Heart right ventricle (tissue), 16 donors: ENCODE measurements around the gene RHOH. TPM values are rescaled to one million over a fixed set of nuclear protein-coding genes. Genes with fewer than 3 reads are reported as not detected.

ENCODE experiments used
- ATAC-seq, 8 donors: fragments of 200-7000 bp; cut with Tn5 transposase; one replicate each; pipeline ENCODE4 v1.9.1; 2020; ENCODE audit warnings: mild to moderate bottlenecking in 8 of 8, moderate library complexity in 8 of 8, moderate number of reproducible peaks in 1 of 8
- DNase-seq, 2 donors: peaks; one replicate each; pipeline ENCODE4 v3.0.0-alpha.2; 2020
- H3K27ac ChIP-seq, 10 donors: fragments of 200-600 bp; sonication (generic) in 2 of 10; one replicate each; pipeline versions ENCODE4 v1.5.0 to v1.8.0; 2020 to 2022; ENCODE audit warnings: mild to moderate bottlenecking in 3 of 10
- H3K27me3 ChIP-seq, 7 donors: fragments of 200-600 bp; one replicate each; pipeline ENCODE4 v1.8.0; 2021 to 2022; ENCODE audit warnings: mild to moderate bottlenecking in 2 of 7
- H3K36me3 ChIP-seq, 9 donors: fragments of 200-600 bp; sonication (generic) in 1 of 9; one replicate each; pipeline versions ENCODE4 v1.5.0 to v1.8.0; 2020 to 2022; ENCODE audit warnings: mild to moderate bottlenecking in 2 of 9
- H3K4me1 ChIP-seq, 9 donors: fragments of 200-600 bp; sonication (generic) in 1 of 9; one replicate each; pipeline versions ENCODE4 v1.5.0 to v1.8.0; 2020 to 2022; ENCODE audit warnings: mild to moderate bottlenecking in 4 of 9
- H3K4me3 ChIP-seq, 10 donors: fragments of 200-600 bp; sonication (generic) in 2 of 10; one replicate each; pipeline versions ENCODE4 v1.5.0 to v1.8.0; 2020 to 2022; ENCODE audit warnings: mild to moderate bottlenecking in 7 of 10, moderate library complexity in 2 of 10
- H3K9me3 ChIP-seq, 11 donors: fragments of 200-600 bp in 10 of 11; sonication (generic) in 2 of 11; one replicate each; pipeline versions ENCODE4 v1.5.0 to v1.8.0; 2013 to 2022; ENCODE audit warnings: mild to moderate bottlenecking in 2 of 11, control low read depth in 1 of 11, moderate library complexity in 1 of 11
- WGBS, 2 donors: extraction: QIAGEN DNeasy Blood & Tissue Kit; methylation state at CpG; one replicate each; pipeline ENCODE4 v1.1.7; 2013; ENCODE audit warnings: inconsistent platforms in 1 of 2; 5-methylcytosine and 5-hydroxymethylcytosine counted together
- intact Hi-C, 10 donors: fragments of 100-400 bp; cut with DNase I; formaldehyde crosslinking; loops; one replicate each; pipeline versions ENCODE4 v1.11.1 to v1.14.2; 2022
- polyA plus RNA-seq, 2 donors: library from polyadenylated mRNA; stranded (reverse); fragments of 200-250 nt; gene quantifications; one replicate each; pipeline ENCODE4 v1.2.3, GENCODE V29; 2013
- total RNA-seq, 10 donors: library from RNA; stranded (reverse); fragmentation: NEBNext Ultra II Directional in 3 of 10; extraction: Animal tissue kit (Norgen Biotek cat#: 25700) in 3 of 10; gene quantifications; one replicate each; pipeline versions ENCODE4 v1.2.1 to v1.2.4, GENCODE V29; 2021 to 2023
- TF ChIP-seq, protein P1 (sequence below), 9 donors: fragments of 200-600 bp; sonication (generic) in 2 of 9; IDR thresholded peaks; one replicate each; pipeline versions ENCODE4 v1.5.0 to v1.8.0; 2021 to 2022; ENCODE audit warnings: antibody characterized with exemption in 9 of 9, mild to moderate bottlenecking in 5 of 9, moderate library complexity in 1 of 9
- donor health status: Arrhythmogenic right ventricular cardiomyopathy.
- donor health status: ischemic (EF 13 %, LVEDD 7.1; RV severe dilation, severe dysfunction).
- donor health status: healthy with polysubstance abuse.
- donor health status: DM: no; HTN: yes; CAD: no.
- donor health status: DM: no; HTN: no; CAD: no.
- donor health status: ischemic (EF 25% LVEDD 6.9; RV normal size, moderate dysfunction).
- donor health status: ischemic (EF 25% LVEDD 5.7; RV mildly dilated, moderate dysfunction).
- donor health status: healthy.
- donor health status: DM: yes; HTN: yes; CAD: no.
- donor health status: Ischemic cardiomyopathy.
- donor health status: ischemic (EF 35%, LVEDD 5.7; RV mildly dilated, moderate dysfunction).
- donor health status: nonischemic (EF 11% LVEDD 7.7; RV severe dilation, severe dysfunction).
- donor health status: DM: yes; HTN: yes; CAD: no.
- donor health status: PGD.
- donor health status: ischemic (EF 29% LVEDD 5.4; RV normal size, mild dysfunction).
- donor health status: nonischemic (EF 23%, LVEDD 6.1; RV moderate dilation, normal function).

RHOH gene
- total and polyA plus RNA-seq, 12 donors, result 0.11 to 7.2 (median 0.38) TPM; not detected in 2

DNA sequence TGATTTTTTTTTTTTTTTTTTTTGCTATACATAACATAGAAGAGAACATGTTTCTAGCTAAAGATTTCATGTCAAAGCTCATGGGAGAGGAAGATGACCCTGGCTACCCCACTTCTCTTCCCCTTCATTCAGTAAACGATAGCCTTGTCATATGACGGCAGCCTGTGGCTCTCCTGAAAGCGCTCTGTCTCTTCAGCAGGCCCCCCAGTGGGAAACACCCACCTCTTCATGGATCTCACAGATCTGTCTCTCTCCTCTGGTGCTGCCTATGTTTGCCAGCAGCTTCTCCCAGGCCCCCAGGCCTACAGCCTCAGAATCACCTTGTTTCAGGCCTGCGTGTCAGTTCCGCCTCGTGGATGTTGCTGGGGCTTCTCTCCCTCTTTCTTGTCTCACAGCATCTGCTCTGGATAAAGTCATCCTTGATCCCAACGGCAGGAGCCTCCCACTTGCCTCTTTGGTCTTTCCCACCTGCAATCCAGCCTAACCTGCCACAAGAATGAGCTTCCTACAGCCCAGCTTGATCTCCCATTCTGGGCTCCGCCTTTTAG, 34.6 kb downstream of the RHOH start:
- H3K36me3 ChIP-seq, result no peaks in the 10 kb centered on the region
- H3K27ac ChIP-seq, result peak overlapping the region in 1 of 10 donors; percentile 71
- DNase-seq (no peak), ATAC-seq (no peak)
- H3K9me3 ChIP-seq, result no peaks in the 10 kb centered on the region
- TF ChIP-seq, protein P1, sequence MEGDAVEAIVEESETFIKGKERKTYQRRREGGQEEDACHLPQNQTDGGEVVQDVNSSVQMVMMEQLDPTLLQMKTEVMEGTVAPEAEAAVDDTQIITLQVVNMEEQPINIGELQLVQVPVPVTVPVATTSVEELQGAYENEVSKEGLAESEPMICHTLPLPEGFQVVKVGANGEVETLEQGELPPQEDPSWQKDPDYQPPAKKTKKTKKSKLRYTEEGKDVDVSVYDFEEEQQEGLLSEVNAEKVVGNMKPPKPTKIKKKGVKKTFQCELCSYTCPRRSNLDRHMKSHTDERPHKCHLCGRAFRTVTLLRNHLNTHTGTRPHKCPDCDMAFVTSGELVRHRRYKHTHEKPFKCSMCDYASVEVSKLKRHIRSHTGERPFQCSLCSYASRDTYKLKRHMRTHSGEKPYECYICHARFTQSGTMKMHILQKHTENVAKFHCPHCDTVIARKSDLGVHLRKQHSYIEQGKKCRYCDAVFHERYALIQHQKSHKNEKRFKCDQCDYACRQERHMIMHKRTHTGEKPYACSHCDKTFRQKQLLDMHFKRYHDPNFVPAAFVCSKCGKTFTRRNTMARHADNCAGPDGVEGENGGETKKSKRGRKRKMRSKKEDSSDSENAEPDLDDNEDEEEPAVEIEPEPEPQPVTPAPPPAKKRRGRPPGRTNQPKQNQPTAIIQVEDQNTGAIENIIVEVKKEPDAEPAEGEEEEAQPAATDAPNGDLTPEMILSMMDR (IDR thresholded peaks at IDR 0.05), result no peak
- no peaks in the 10 kb centered on the region for H3K27me3 ChIP-seq
- peak overlapping the region in 1 of 10 donors; percentile 1 for H3K4me3 ChIP-seq
- 80 to 84% methylated on average over 8 of the region's 8 CpGs for WGBS, 2 donors
- intact Hi-C loops, result loop anchor here in 1 of 10 donors (10.0 kb wide), 1 partner anchor 63 kb away; no protein-coding TSS in a partner anchor
- peaks cover 0 to 43% (median 0%) of the 10 kb centered on the region in 9 donors for H3K4me1 ChIP-seq

DNA sequence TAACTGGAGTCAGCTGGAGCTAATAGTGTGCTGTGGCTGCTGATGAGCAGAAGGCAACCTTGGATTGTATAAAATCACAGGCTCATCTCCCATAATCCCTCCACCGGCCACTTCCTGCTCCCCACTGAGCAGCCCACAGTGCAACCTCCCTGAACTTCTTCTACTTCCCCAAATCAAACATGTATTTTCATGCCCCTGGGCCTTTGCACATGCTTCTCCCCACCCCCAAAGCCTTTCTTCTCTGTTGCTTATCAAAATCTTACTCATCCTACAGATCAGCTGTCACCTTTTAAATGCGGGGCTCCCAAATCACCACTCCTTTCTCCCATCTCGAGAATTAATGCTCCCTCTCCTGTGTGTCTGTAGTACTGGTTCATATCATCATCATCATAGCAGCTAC, 35.8 kb downstream of the RHOH start:
- no peaks in the 10 kb centered on the region for H3K27me3 ChIP-seq
- intact Hi-C loops, result loop anchor here in 1 of 10 donors (10.0 kb wide), 1 partner anchor 62 kb away; no protein-coding TSS in a partner anchor
- H3K9me3 ChIP-seq, result no peaks in the 10 kb centered on the region
- H3K36me3 ChIP-seq, result no peaks in the 10 kb centered on the region
- H3K4me3 ChIP-seq, result no peak overlapping the region
- ATAC-seq (no peak), DNase-seq (no peak)
- TF ChIP-seq, protein P1 (IDR thresholded peaks at IDR 0.05), result no peak
- WGBS, 2 donors, result 76 to 90% methylated on average over 3 of the region's 3 CpGs
- peaks cover 0 to 31% (median 0%) of the 10 kb centered on the region in 9 donors for H3K4me1 ChIP-seq
- peak overlapping the region in 1 of 10 donors; percentile 1 for H3K27ac ChIP-seq

DNA sequence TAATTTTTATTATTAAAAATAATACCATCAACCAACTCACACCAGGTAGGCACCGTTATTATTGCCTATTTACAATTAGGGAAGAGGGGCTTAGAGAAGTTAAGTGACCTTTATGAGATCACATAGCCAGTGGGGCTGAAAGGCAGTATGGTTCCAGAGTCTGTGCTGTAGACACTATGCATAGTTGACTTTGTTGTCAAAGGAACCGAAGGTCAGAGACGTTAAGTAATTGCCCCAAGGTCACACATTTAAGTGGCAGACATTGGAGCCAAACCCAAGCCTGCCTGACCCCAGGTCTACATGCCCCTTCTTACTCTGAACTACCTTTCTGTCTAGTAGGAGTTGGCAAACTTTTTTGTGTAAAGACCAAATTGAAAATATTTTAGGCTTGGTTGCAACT, 36.4 kb downstream of the RHOH start:
- Histone ChIP-seq H3K4me1 (peaks cover 0 to 28% (median 0%) of the 10 kb centered on the region in 9 donors), H3K9me3 (no peaks in the 10 kb centered on the region), H3K27ac (no peak overlapping the region), H3K4me3 (no peak overlapping the region), H3K36me3 (no peaks in the 10 kb centered on the region), H3K27me3 (no peaks in the 10 kb centered on the region)
- WGBS, 2 donors, result 78 to 86% methylated on average over 3 of the region's 3 CpGs
- TF ChIP-seq, protein P1 (IDR thresholded peaks at IDR 0.05), result no peak
- no peak for ATAC-seq
- no peak for DNase-seq
- intact Hi-C loops, result loop anchor here in 1 of 10 donors (10.0 kb wide), 1 partner anchor 62 kb away; no protein-coding TSS in a partner anchor

DNA sequence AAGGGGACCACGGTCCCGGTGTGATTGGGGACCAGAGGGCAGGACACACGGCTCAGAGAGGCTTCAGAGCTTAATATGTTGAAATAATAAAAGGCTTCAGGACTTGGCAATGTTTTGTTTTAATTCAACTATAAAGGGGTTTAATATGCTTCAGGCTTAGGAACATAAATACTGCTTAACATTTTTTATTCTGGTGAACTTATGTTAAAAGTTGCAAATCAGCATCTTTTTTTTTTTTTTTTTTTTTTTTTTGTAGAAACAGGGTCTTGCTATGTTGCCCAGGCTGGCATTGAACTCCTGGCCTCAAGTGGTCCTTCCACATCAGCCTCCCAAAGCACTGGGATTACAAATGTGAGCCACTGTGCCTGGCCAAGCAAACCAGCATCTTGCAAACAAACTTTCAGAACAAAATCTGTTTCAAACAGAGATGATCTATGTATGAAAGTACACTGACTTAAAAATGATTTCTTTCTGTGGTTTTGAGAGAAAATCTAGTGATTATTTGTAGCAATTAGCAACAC, 37.7 kb downstream of the RHOH start:
- no peaks in the 10 kb centered on the region for H3K27me3 ChIP-seq
- ATAC-seq (no peak), DNase-seq (no peak)
- H3K9me3 ChIP-seq, result no peaks in the 10 kb centered on the region
- H3K4me3 ChIP-seq, result no peak overlapping the region
- TF ChIP-seq, protein P1 (IDR thresholded peaks at IDR 0.05), result no peak
- H3K4me1 ChIP-seq, result peaks cover 0 to 27% (median 0%) of the 10 kb centered on the region in 9 donors
- peak overlapping the region in 1 of 10 donors; percentile 18 for H3K27ac ChIP-seq
- no peaks in the 10 kb centered on the region for H3K36me3 ChIP-seq
- WGBS, 2 donors, result 81 to 87% methylated on average over 3 of the region's 3 CpGs
- intact Hi-C loops, result loop anchor here in 1 of 10 donors (10.0 kb wide), 1 partner anchor 60 kb away; no protein-coding TSS in a partner anchor
